Caco-2 (cell line): ENCODE results near the gene SRPK1. TPM values are rescaled to one million over a fixed set of nuclear protein-coding genes. Genes with fewer than 3 reads are reported as not detected.

Experiments
- BruUV-seq: library from RNA; stranded (reverse); fragments of 400-500 nt; replicated peaks from 2 replicates; lab custom pipeline; 2021; lab: Mats Ljungman, UMichigan
- CTCF ChIA-PET: fragments of 300-600 bp; sonication (Branson Sonifier 250); formaldehyde crosslinking; loops from one replicate; lab custom pipeline; 2022; ENCODE audit warnings: antibody characterized with exemption; lab: Charles Lee
- POLR2A ChIA-PET: fragments of 300-600 bp; sonication (Branson Sonifier 250); formaldehyde crosslinking; loops from one replicate; lab custom pipeline; 2022; ENCODE audit warnings: antibody characterized with exemption; lab: Charles Lee
- DNase-seq, 2 experiments: peaks; one replicate each; pipeline versions ENCODE4 v3.0.0 to v3.0.0-alpha.2; 2020 to 2022
- H3K27me3 ChIP-seq: replicated peaks from 2 replicates; pipeline ENCODE4 v1.6.0; 2011; ENCODE audit warnings: low read length; ENCODE audit not compliant: control insufficient read depth, insufficient read depth
- H3K36me3 ChIP-seq: 2 replicates; pipeline ENCODE4 v1.5.1; 2011; ENCODE audit warnings: low read length; ENCODE audit not compliant: control insufficient read depth, insufficient read depth
- H3K4me1 ChIP-seq: fragments of 250-450 bp; sonication (Bioruptor Pico); 2 replicates; pipeline ENCODE4 v1.5.1; 2020; ENCODE audit warnings: mild to moderate bottlenecking
- H3K4me3 ChIP-seq: 2 replicates; pipeline ENCODE4 v1.5.1; 2011; ENCODE audit warnings: low read depth, mild to moderate bottlenecking, control low read depth, low read length
- H3K9me3 ChIP-seq: fragments of 250-450 bp; sonication (Bioruptor Pico); 2 replicates; pipeline ENCODE4 v1.5.1; 2020; ENCODE audit warnings: mild to moderate bottlenecking, moderate library complexity
- H3K27ac Mint-ChIP-seq: one replicate; pipeline ENCODE4 v1.8.0; 2022; ENCODE audit warnings: mixed read lengths; ENCODE audit not compliant: unreplicated experiment
- H3K27me3 Mint-ChIP-seq: one replicate; pipeline ENCODE4 v1.8.0; 2022; ENCODE audit warnings: mixed read lengths; ENCODE audit not compliant: insufficient read depth, unreplicated experiment
- H3K36me3 Mint-ChIP-seq: one replicate; pipeline ENCODE4 v1.8.0; 2022; ENCODE audit warnings: mild to moderate bottlenecking, mixed read lengths; ENCODE audit not compliant: insufficient read depth, unreplicated experiment
- H3K4me1 Mint-ChIP-seq: one replicate; pipeline ENCODE4 v1.8.0; 2022; ENCODE audit warnings: low read depth, mixed read lengths; ENCODE audit not compliant: unreplicated experiment
- H3K4me3 Mint-ChIP-seq: one replicate; pipeline ENCODE4 v1.8.0; 2022; ENCODE audit warnings: mild to moderate bottlenecking, moderate library complexity, mixed read lengths; ENCODE audit not compliant: unreplicated experiment
- H3K9me3 Mint-ChIP-seq: one replicate; pipeline ENCODE4 v1.8.0; 2022; ENCODE audit warnings: mixed read lengths; ENCODE audit not compliant: unreplicated experiment
- CTCF ChIP-seq, 2 experiments: fragments of 200-600 bp in 1 of 2; IDR thresholded peaks; 1 replicate in 1 of 2; 2 replicates in 1 of 2; pipeline versions ENCODE4 v1.5.1 to v1.8.0; 2011 to 2022; ENCODE audit warnings: antibody characterized with exemption in 1 of 2, control low read depth in 1 of 2, inconsistent platforms in 1 of 2, low read depth in 1 of 2, low read length in 1 of 2, mild to moderate bottlenecking in 1 of 2, moderate library complexity in 1 of 2; ENCODE audit not compliant: insufficient read depth in 1 of 2, severe bottlenecking in 1 of 2, unreplicated experiment in 1 of 2
- intact Hi-C: fragments of 100-400 bp; cut with micrococcal nuclease; formaldehyde crosslinking; loops from one replicate; pipeline ENCODE4 v1.10.0; 2022; ENCODE audit not compliant: unreplicated experiment
- total RNA-seq: library from RNA; stranded (reverse); gene quantifications from 2 replicates; pipeline ENCODE4 v1.2.3, GENCODE V29; 2022

The SRPK1 gene
- total RNA-seq, 1 experiment from 2014 or later, result 114 TPM

- Histone ChIP-seq H3K4me3 (no peak overlapping the region), H3K36me3 (peaks cover 2% of the 10 kb centered on the region), H3K9me3 (peaks cover 8% of the 10 kb centered on the region), H3K4me1 (no peaks in the 10 kb centered on the region), H3K27me3 (no peaks in the 10 kb centered on the region)
- ChIA-PET CTCF (no interaction called here), POLR2A (no interaction called here)
- Mint-ChIP-seq H3K4me1 (no peaks in the 10 kb centered on the region), H3K9me3 (no peaks in the 10 kb centered on the region), H3K4me3 (no peak overlapping the region), H3K27me3 (no peaks in the 10 kb centered on the region), H3K27ac (no peak overlapping the region), H3K36me3 (peaks cover 90% of the 10 kb centered on the region)
- DNase-seq, result no peak
- no peak for TF ChIP-seq CTCF (IDR thresholded peaks at IDR 0.05; ENCODE audit: insufficient read depth in 1 of 2, low read depth in 1 of 2, low read length in 1 of 2, severe bottlenecking in 1 of 2, unreplicated experiment in 1 of 2)
- no TSS peak for BruUV-seq
- intact Hi-C loops, result no loop called here
Observed at GRCh38 chr6:35850208-35850607, 70.7 kb downstream of the SRPK1 start.

GRCh38 chr6:35844290-35844689 lies 76.6 kb downstream of the SRPK1 start:
- CTCF ChIA-PET, result no interaction called here
- Histone ChIP-seq H3K36me3 (peaks cover 2% of the 10 kb centered on the region), H3K27me3 (no peaks in the 10 kb centered on the region), H3K4me1 (no peaks in the 10 kb centered on the region), H3K4me3 (no peak overlapping the region), H3K9me3 (peaks cover 8% of the 10 kb centered on the region)
- no TSS peak for BruUV-seq
- Mint-ChIP-seq H3K27ac (no peak overlapping the region), H3K27me3 (no peaks in the 10 kb centered on the region), H3K36me3 (peaks cover 93% of the 10 kb centered on the region), H3K4me3 (no peak overlapping the region), H3K9me3 (no peaks in the 10 kb centered on the region), H3K4me1 (no peaks in the 10 kb centered on the region)
- intact Hi-C loops, result no loop called here
- POLR2A ChIA-PET, result no interaction called here
- no peak for DNase-seq
- no peak for TF ChIP-seq CTCF (IDR thresholded peaks at IDR 0.05; ENCODE audit: insufficient read depth in 1 of 2, low read depth in 1 of 2, low read length in 1 of 2, severe bottlenecking in 1 of 2, unreplicated experiment in 1 of 2)

GRCh38 chr6:35842381-35842780 lies 78.5 kb downstream of the SRPK1 start:
- TF ChIP-seq CTCF (IDR thresholded peaks at IDR 0.05; ENCODE audit: insufficient read depth in 1 of 2, low read depth in 1 of 2, low read length in 1 of 2, severe bottlenecking in 1 of 2, unreplicated experiment in 1 of 2), result no peak
- Histone ChIP-seq H3K36me3 (peaks cover 2% of the 10 kb centered on the region), H3K4me1 (no peaks in the 10 kb centered on the region), H3K9me3 (no peaks in the 10 kb centered on the region), H3K4me3 (no peak overlapping the region), H3K27me3 (no peaks in the 10 kb centered on the region)
- Mint-ChIP-seq H3K4me3 (no peak overlapping the region), H3K27ac (no peak overlapping the region), H3K27me3 (no peaks in the 10 kb centered on the region), H3K4me1 (no peaks in the 10 kb centered on the region), H3K9me3 (no peaks in the 10 kb centered on the region), H3K36me3 (peaks cover 97% of the 10 kb centered on the region)
- POLR2A ChIA-PET, result no interaction called here
- intact Hi-C loops, result no loop called here
- no TSS peak for BruUV-seq
- no peak for DNase-seq
- CTCF ChIA-PET, result no interaction called here
